HepG2 (cell line): ENCODE measurements around the gene TCTN2. TPM values are rescaled to one million over a fixed set of nuclear protein-coding genes. Genes with fewer than 3 reads are reported as not detected.
A peak's percentile ranks its signal among the peaks of the same experiment; 100 is the strongest.

Source experiments
- ATAC-seq: fragments of 200-7000 bp; cut with Tn5 transposase; 3 replicates; pipeline ENCODE4 v1.9.1; 2020; ENCODE audit warnings: mild to moderate bottlenecking, moderate library complexity
- BruUV-seq: library from RNA; stranded (reverse); fragments of 400-500 nt; replicated peaks from 2 replicates; lab custom pipeline; 2021; lab: Mats Ljungman, UMichigan
- CTCF ChIA-PET: fragments of 300-600 bp; formaldehyde crosslinking; extraction: SDS; loops from one replicate; lab custom pipeline; 2021; ENCODE audit warnings: low total read pairs, inconsistent platforms, low intra/inter-chr PET ratio; lab: Yijun Ruan, JAX
- POLR2A ChIA-PET: fragments of 350-600 bp; sonication (Branson Sonifier 250); formaldehyde crosslinking; loops from one replicate; lab custom pipeline; 2020; ENCODE audit warnings: antibody characterized with exemption, inconsistent platforms; lab: Yijun Ruan, JAX
- DNase-seq: peaks from one replicate; pipeline ENCODE4 v3.0.0-alpha.2; 2015; ENCODE audit warnings: low spot score
- FAIRE-seq: peaks from 3 replicates; lab custom pipeline; 2011; peaks lifted over from hg19 to GRCh38; lab: Jason Lieb, UNC
- H2AFZ ChIP-seq: one replicate; pipeline ENCODE4 v1.6.1; 2011; ENCODE audit warnings: low read length, inconsistent platforms
- H3K27ac ChIP-seq: fragments of 300-600 bp; 3 replicates; pipeline ENCODE4 v1.8.0; 2011; ENCODE audit warnings: mixed run types, mild to moderate bottlenecking, mixed read lengths, low read length, inconsistent platforms; ENCODE audit not compliant: insufficient read depth; ENCODE audit errors: extremely low read length
- H3K27me3 ChIP-seq, 2 experiments: fragments of 200-600 bp in 1 of 2; 2 replicates in 1 of 2; 3 replicates in 1 of 2; pipeline versions ENCODE4 v1.6.0 to v1.8.0; 2011; ENCODE audit warnings: low read length in 2 of 2, mild to moderate bottlenecking in 2 of 2, moderate library complexity in 2 of 2, inconsistent platforms in 1 of 2; ENCODE audit not compliant: insufficient read depth in 2 of 2, control insufficient read depth in 1 of 2
- H3K36me3 ChIP-seq, 2 experiments: fragments of 200-600 bp in 1 of 2; replicated peaks in 1 of 2; 2 replicates in 1 of 2; 3 replicates in 1 of 2; pipeline versions ENCODE4 v1.5.1 to v1.8.0; 2011; ENCODE audit warnings: low read length in 2 of 2, inconsistent platforms in 1 of 2; ENCODE audit not compliant: insufficient read depth in 2 of 2, control insufficient read depth in 1 of 2
- H3K4me1 ChIP-seq: 2 replicates; pipeline ENCODE4 v1.5.1; 2012; ENCODE audit warnings: low read length, inconsistent platforms; ENCODE audit not compliant: insufficient read depth
- H3K4me2 ChIP-seq: 2 replicates; pipeline ENCODE4 v1.6.0; 2011; ENCODE audit warnings: low read depth, low read length, inconsistent platforms
- H3K4me3 ChIP-seq, 3 experiments: fragments of 200-600 bp in 1 of 3; sonication (generic), shearing (Covaris generic) in 1 of 3; replicated peaks in 1 of 3; 2 replicates each; pipeline ENCODE4 v1.5.1; 2011 to 2016; ENCODE audit warnings: low read length in 3 of 3, inconsistent platforms in 2 of 3, low read depth in 2 of 3, mild to moderate bottlenecking in 2 of 3, control low read depth in 1 of 3, mixed read lengths in 1 of 3; ENCODE audit not compliant: insufficient read depth in 1 of 3
- H3K79me2 ChIP-seq: one replicate; pipeline ENCODE4 v1.6.1; 2011; ENCODE audit warnings: low read length, inconsistent platforms; ENCODE audit not compliant: insufficient read depth
- H3K9ac ChIP-seq: 2 replicates; pipeline ENCODE4 v1.6.0; 2011; ENCODE audit warnings: mild to moderate bottlenecking, low read depth, low read length, inconsistent platforms; ENCODE audit not compliant: insufficient read depth
- H3K9me3 ChIP-seq: 2 replicates; pipeline ENCODE4 v1.5.1; 2012; ENCODE audit warnings: mild to moderate bottlenecking, low read length
- H4K20me1 ChIP-seq: 2 replicates; pipeline ENCODE4 v1.6.0; 2011; ENCODE audit warnings: inconsistent platforms, mild to moderate bottlenecking, low read length, moderate library complexity; ENCODE audit not compliant: insufficient read depth
- CCAR2 ChIP-seq: fragments of 200-400 bp; formaldehyde crosslinking; optimal IDR thresholded peaks from 2 replicates; pipeline ENCODE3; 2018; ENCODE audit warnings: low read depth, mild to moderate bottlenecking, low read length, moderate library complexity
- GATA4 ChIP-seq: sonication (generic); IDR thresholded peaks from 2 replicates; pipeline ENCODE4 v1.6.1; 2016; ENCODE audit warnings: antibody characterized with exemption, low read depth, borderline replicate concordance
- HNRNPH1 ChIP-seq: fragments of 200-400 bp; formaldehyde crosslinking; optimal IDR thresholded peaks from 2 replicates; pipeline ENCODE3; 2017; ENCODE audit warnings: mild to moderate bottlenecking, low read depth, low read length
- NRL ChIP-seq: sonication (generic); formaldehyde crosslinking; IDR thresholded peaks from 2 replicates; pipeline ENCODE4 v1.5.0; 2020; ENCODE audit warnings: missing genetic modification reagents, mild to moderate bottlenecking, moderate library complexity, borderline replicate concordance
- SIN3B ChIP-seq: fragments of 150-350 bp; IDR thresholded peaks from 2 replicates; pipeline ENCODE4 v1.6.1; 2014; ENCODE audit warnings: low read length
- SP140L ChIP-seq: sonication (generic); formaldehyde crosslinking; IDR thresholded peaks from 2 replicates; pipeline ENCODE4 v1.4.0; 2020; ENCODE audit warnings: missing genetic modification reagents, borderline replicate concordance
- ZBTB21 ChIP-seq: sonication (generic); formaldehyde crosslinking; IDR thresholded peaks from 2 replicates; pipeline ENCODE4 v1.4.0; 2020; ENCODE audit warnings: missing genetic modification reagents
- ZC3H4 ChIP-seq: sonication (generic); formaldehyde crosslinking; IDR thresholded peaks from 2 replicates; pipeline ENCODE4 v1.4.0; 2020; ENCODE audit warnings: missing genetic modification reagents, borderline replicate concordance
- ZNF121 ChIP-seq: sonication (generic); formaldehyde crosslinking; IDR thresholded peaks from 2 replicates; pipeline ENCODE4 v1.5.0; 2020; ENCODE audit warnings: mild to moderate bottlenecking, missing genetic modification reagents
- ZNF672 ChIP-seq: sonication (generic); formaldehyde crosslinking; IDR thresholded peaks from 2 replicates; pipeline ENCODE4 v1.8.1; 2022; ENCODE audit warnings: missing genetic modification reagents
- ZNF879 ChIP-seq: sonication (generic); formaldehyde crosslinking; IDR thresholded peaks from 2 replicates; pipeline ENCODE4 v1.8.1; 2023; ENCODE audit warnings: missing genetic modification reagents
- ZSCAN20 ChIP-seq: sonication (generic); formaldehyde crosslinking; IDR thresholded peaks from 2 replicates; pipeline ENCODE4 v1.4.0; 2020; ENCODE audit warnings: missing genetic modification reagents, mild to moderate bottlenecking, borderline replicate concordance
- WGBS: methylation state at CpG from one replicate; pipeline ENCODE4 v1.1.6; 2017; ENCODE audit warnings: low lambda C conversion rate; 5-methylcytosine and 5-hydroxymethylcytosine counted together
- in situ Hi-C: cut with HindIII; loops from 2 replicates; pipeline ENCODE4 v1.10.0; 2017; ENCODE audit warnings: low pct_unique_long_range_greater_than_20kb; ENCODE audit not compliant: extremely low pct_ligation_motif_present
- intact Hi-C: fragments of 100-400 bp; cut with micrococcal nuclease; formaldehyde crosslinking; loops from one replicate; pipeline ENCODE4 v1.10.0; 2022; ENCODE audit not compliant: unreplicated experiment
- polyA plus RNA-seq, 8 experiments: library from polyadenylated mRNA; depleted of rRNA in 3 of 8; stranded (reverse) in 7 of 8; unstranded in 1 of 8; fragments of >200 nt; fragmentation: Illumina TruSeq in 4 of 8; extraction: Trizol in 4 of 8; gene quantifications; 2 replicates each; pipeline versions ENCODE4 v1.2.1 to v1.2.3, GENCODE V29; 2011 to 2016; ENCODE audit warnings: low read depth in 4 of 8, missing spikeins in 1 of 8, mixed read lengths in 1 of 8; ENCODE audit not compliant: insufficient read depth in 1 of 8
- total RNA-seq, 5 experiments: library from RNA; depleted of rRNA; stranded (reverse); fragments of >200 nt; fragmentation: Illumina TruSeq; extraction: Trizol; gene quantifications; 2 replicates each; pipeline ENCODE4 v1.2.3, GENCODE V29; 2016; ENCODE audit warnings: low read depth in 1 of 5
- TF ChIP-seq, protein P1 (sequence below): sonication (generic); formaldehyde crosslinking; IDR thresholded peaks from 2 replicates; pipeline ENCODE4 v1.4.0; 2020; ENCODE audit warnings: missing genetic modification reagents, borderline replicate concordance
- TF ChIP-seq, protein P2 (sequence below): sonication (generic); formaldehyde crosslinking; IDR thresholded peaks from 2 replicates; pipeline ENCODE4 v1.4.0; 2020; ENCODE audit warnings: missing genetic modification reagents, borderline replicate concordance

TCTN2 gene
- total and polyA plus RNA-seq, 2 of the 13 experiments (the other 11 are each of a cell fraction or from before 2014, with no cell fraction given): 5.0 to 8.1 TPM

DNA sequence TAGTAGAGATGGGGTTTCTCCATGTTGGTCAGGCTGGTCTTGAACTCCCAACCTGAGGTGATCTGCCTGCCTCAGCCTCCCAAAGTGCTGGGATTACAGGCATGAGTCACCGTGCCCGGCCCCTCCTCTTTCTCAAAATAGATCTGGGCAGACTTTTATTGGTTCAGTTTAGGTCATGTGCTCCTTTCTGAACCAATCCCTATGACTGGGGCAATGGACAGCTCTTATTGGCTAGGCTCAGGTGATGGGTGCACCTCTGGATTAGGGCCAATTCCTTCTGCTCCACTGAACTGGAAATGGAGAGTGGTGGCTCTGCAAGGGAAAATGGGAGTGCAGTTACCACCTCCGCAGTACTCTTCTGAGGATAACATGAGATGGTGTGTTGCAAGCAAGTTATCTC lies 35.0 kb downstream of the TCTN2 start:
- no peaks in the 10 kb centered on the region for H3K79me2 ChIP-seq
- ATAC-seq: no peak
- H3K4me2 ChIP-seq: no peak overlapping the region
- BruUV-seq: no TSS peak
- H3K9ac ChIP-seq: no peak overlapping the region
- no peaks in the 10 kb centered on the region for H3K27me3 ChIP-seq
- TF ChIP-seq CCAR2: no peak
- no peak for TF ChIP-seq ZNF121 (CRISPR knock-in tag)
- no peak for TF ChIP-seq ZNF672 (CRISPR knock-in tag)
- no peak for TF ChIP-seq SIN3B
- TF ChIP-seq, protein P1, sequence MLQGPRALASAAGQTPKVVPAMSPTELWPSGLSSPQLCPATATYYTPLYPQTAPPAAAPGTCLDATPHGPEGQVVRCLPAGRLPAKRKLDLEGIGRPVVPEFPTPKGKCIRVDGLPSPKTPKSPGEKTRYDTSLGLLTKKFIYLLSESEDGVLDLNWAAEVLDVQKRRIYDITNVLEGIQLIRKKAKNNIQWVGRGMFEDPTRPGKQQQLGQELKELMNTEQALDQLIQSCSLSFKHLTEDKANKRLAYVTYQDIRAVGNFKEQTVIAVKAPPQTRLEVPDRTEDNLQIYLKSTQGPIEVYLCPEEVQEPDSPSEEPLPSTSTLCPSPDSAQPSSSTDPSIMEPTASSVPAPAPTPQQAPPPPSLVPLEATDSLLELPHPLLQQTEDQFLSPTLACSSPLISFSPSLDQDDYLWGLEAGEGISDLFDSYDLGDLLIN (CRISPR knock-in tag): no peak
- no peak for TF ChIP-seq ZNF879 (CRISPR knock-in tag)
- TF ChIP-seq SP140L (CRISPR knock-in tag): no peak
- no peak for TF ChIP-seq ZSCAN20 (CRISPR knock-in tag)
- TF ChIP-seq ZBTB21 (CRISPR knock-in tag): no peak
- TF ChIP-seq, protein P2, sequence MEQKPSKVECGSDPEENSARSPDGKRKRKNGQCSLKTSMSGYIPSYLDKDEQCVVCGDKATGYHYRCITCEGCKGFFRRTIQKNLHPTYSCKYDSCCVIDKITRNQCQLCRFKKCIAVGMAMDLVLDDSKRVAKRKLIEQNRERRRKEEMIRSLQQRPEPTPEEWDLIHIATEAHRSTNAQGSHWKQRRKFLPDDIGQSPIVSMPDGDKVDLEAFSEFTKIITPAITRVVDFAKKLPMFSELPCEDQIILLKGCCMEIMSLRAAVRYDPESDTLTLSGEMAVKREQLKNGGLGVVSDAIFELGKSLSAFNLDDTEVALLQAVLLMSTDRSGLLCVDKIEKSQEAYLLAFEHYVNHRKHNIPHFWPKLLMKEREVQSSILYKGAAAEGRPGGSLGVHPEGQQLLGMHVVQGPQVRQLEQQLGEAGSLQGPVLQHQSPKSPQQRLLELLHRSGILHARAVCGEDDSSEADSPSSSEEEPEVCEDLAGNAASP (CRISPR knock-in tag): no peak
- no peak for TF ChIP-seq GATA4
- TF ChIP-seq NRL: no peak
- no peak for TF ChIP-seq ZC3H4
- no peak for TF ChIP-seq HNRNPH1
- TF ChIP-seq, all 625 proteins: peak for 0
- CTCF ChIA-PET: no interaction called here
- POLR2A ChIA-PET: no interaction called here
- 90% methylated on average over 3 of the region's 3 CpGs for WGBS
- Histone ChIP-seq H4K20me1 (no peaks in the 10 kb centered on the region), H3K27ac (no peak overlapping the region), H3K9me3 (no peaks in the 10 kb centered on the region), H3K4me3 (no peak overlapping the region), H3K4me1 (peaks cover 1% of the 10 kb centered on the region; the same call in 1 of the 2 replicates), H3K36me3 (peaks cover 0 to 4% of the 10 kb centered on the region in 2 experiments; a peak in 1 of 5 replicates), H2AFZ (no peak overlapping the region)
- peak; percentile 12 for DNase-seq
- FAIRE-seq: no peak
- in situ Hi-C loops: no loop called here
- intact Hi-C loops: no loop called here
